ENCODE data around the gene AMZ2.

DNA sequence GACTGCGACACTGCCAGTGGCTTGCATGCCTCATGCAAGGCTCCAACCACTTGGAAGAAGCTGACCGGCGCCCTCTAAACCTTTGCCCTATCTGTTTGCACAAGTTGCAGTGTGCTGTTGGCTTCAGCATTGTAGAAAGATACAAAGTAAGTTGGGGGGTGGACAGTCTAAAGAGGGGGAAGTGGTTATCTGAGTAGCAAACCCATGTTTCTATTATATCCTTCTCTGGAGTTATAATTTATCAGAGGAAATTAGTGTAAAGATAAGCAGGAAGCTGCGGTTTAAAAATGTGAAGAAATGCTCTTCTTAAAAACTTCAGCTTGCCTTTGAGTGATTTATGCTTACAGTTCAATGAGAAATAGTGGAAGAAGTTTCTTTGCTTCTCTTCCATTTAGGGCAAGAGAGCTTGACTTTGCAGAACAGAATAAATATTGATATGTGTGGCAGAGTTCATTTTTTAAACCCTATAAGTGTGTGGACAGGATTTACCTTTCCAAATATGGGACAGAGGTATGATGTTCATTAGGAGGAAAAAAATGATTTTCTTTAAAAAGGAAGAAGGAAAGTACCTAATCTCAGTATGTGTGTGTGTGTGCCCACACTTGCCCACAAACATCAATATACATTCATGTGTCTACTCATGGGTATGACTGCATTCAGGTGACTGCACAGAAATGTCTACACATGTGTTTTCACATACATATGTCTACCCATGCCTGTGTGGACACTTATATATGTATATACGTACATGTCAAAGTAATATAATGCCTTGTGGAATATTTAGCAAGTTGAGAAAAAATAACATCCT lies 8.1 kb downstream of the AMZ2 start:
- TF ChIP-seq, protein P1, sequence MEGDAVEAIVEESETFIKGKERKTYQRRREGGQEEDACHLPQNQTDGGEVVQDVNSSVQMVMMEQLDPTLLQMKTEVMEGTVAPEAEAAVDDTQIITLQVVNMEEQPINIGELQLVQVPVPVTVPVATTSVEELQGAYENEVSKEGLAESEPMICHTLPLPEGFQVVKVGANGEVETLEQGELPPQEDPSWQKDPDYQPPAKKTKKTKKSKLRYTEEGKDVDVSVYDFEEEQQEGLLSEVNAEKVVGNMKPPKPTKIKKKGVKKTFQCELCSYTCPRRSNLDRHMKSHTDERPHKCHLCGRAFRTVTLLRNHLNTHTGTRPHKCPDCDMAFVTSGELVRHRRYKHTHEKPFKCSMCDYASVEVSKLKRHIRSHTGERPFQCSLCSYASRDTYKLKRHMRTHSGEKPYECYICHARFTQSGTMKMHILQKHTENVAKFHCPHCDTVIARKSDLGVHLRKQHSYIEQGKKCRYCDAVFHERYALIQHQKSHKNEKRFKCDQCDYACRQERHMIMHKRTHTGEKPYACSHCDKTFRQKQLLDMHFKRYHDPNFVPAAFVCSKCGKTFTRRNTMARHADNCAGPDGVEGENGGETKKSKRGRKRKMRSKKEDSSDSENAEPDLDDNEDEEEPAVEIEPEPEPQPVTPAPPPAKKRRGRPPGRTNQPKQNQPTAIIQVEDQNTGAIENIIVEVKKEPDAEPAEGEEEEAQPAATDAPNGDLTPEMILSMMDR (IDR thresholded peaks at IDR 0.05; ENCODE audit: insufficient read depth, low read depth, low read length) = no peak
- no peak for TF ChIP-seq EZH2 (IDR thresholded peaks at IDR 0.05; ENCODE audit: insufficient read depth, low read length)

Data from astrocyte (in vitro differentiated cells and primary cell).